Raji (cell line): Measurements from ENCODE around the gene CCDC141.

Experiments used
- POLR2A ChIP-seq: IDR thresholded peaks from 2 replicates; pipeline ENCODE4 v1.6.1; 2011; ENCODE audit warnings: low read depth, low read length, control low read depth; ENCODE audit not compliant: insufficient read depth

CCDC141 gene

DNA sequence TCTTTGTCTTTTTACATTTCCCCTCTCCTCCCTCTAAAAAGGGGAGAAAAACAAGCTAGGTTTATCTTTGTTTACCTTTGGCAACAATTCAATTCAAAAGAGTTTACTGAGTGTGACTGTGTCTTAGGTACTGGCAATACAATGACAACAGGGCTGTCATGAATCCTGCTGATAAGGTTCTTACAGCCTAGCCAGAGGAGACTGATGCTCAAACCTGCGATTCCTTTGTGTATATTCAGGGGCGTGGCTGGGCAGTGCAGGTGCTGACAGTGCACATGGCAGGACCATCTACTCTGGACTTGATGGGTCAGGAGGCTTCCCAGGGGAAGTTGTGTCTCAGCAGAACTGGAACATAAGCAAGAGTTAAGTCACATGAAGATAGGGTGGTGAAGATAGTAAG is 219.5 kb downstream of the CCDC141 start:
- TF ChIP-seq POLR2A: no peak

DNA sequence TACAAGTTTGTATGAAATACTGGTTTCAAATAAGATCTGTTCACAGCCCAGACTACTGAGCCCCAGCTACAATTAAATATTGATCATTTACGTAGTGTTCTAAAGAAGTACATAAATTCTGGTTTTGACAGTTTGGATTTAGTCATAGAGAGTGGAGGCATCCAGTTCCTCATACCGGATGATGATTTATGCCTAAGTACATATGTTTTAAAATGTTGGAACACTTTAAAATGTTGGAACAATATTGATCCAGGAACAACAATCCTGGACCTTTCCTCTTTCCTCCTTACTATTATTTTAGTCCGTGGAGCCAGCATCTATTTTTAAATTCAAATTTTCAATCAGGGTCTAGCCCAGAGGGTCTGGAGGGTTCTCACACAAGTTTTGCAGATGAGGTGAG is 220.0 kb downstream of the CCDC141 start:
- no peak for TF ChIP-seq POLR2A

DNA sequence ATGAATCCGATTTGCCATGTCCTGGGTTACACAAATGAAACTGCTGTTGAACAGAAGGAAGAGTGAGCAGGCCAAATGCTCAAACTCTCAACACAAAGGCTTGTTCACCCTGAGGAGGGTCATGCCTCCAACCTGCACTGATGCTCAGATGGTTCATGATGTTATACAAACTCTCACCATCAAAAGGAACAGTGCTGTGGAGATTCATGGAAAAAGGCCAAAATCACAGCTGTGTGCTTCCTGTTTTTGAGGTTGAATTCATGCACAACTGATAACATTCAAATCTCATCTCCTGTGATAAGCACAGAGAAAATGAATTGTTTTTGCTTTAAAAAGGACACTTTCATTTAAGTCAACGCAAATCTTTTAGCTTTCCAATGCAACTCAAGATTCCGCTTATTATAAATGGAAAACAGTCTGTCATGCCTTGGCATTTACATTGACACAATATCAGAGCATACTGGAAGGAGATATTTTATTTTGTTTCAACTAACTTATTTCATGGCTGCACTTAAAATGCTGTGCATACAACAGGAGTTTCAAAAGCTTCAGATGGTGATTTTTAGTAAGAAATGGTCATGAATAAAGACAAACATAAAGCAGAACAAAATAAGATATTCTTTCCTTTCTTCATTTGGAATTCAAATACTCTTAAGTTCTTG is 220.5 kb downstream of the CCDC141 start:
- TF ChIP-seq POLR2A: no peak

DNA sequence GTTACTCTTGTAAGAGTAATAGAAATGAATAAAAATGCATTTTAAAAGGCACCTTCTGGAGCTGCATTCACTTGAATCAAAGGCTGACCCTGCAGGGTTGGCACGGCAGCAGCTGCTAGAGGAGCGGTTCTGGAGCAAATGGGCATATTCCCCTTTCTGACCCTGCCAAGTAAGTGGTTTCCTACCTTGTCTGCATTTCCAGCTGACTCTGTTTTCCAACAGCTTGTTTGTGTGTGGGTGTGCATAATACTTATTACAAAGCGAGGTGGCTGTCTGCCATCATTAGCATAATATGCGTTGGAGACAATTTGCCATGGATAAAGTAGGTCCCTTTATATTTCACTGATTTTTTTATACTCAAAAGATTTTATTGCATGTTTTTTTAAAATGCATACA is 221.5 kb downstream of the CCDC141 start:
- TF ChIP-seq POLR2A: no peak

DNA sequence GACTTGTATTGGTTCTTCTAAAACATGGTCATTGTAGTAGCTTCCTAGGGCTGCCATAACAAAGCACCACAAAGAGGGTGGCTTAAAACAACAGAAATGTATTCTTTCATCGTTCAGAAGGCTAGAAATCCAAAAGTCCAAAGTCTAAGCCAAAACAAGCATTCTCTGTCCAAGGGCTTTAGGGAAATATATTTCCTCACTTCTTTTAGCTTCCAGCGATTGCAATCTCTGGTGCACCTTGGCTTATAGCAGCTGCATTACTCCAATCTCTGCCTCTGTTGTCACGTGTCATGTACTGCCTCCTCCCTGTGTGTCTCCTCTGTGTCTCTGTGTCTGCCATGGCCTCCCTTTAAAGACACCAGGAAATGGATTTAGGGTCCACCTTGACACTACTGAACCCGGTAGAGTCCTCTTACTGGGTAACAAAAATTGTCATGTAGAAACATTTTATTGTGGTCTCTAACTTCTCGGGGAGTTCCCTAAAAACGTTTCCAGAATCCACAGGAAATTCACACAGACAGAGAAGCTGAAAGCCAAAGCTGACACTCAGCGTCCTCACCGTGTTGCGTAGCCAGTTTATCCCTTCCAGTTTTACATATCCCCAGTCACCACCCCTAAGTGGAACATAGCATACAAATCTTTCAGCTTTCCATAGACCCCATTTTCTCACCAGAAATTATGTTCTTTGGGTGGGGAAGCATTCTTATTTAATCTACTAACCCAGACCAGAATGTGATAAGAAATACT is 222.0 kb downstream of the CCDC141 start:
- no peak for TF ChIP-seq POLR2A

DNA sequence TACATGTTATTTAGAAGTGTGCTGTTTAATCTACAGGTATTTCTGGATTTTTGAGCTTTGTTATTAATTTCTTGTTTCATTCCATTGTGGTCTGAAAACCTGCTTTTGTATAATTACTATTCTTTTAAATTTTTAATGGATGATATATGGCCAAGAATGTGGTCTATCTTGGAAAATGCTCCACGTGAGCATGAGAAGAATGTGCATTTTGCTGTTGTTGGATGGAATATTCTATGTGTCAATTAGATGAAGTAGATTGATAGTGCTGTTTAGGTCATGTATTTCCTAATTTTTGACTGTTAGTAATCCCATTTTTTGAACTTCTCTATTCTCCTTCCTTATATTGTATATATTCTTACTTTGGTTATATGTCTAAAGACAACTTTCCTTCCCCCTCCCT is 222.8 kb downstream of the CCDC141 start:
- no peak for TF ChIP-seq POLR2A

DNA sequence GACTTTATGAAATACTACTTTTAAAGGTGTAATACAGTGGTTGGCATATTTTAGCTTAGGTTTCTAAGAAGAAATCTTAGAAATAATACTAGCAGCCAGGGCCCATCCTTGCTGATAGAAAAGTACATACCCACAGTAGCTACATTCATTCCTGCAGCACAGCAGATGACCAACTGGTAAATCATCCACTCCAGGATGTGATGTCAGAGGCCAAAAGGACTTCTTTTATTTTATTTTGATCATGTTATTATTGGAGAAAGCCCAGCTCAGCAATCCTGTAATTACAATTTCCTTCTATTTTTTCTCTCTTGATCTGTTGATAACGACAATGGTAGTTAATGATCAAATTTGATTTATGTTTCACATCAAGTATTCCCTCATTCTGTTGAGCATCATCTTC is 224.8 kb downstream of the CCDC141 start:
- no peak for TF ChIP-seq POLR2A

DNA sequence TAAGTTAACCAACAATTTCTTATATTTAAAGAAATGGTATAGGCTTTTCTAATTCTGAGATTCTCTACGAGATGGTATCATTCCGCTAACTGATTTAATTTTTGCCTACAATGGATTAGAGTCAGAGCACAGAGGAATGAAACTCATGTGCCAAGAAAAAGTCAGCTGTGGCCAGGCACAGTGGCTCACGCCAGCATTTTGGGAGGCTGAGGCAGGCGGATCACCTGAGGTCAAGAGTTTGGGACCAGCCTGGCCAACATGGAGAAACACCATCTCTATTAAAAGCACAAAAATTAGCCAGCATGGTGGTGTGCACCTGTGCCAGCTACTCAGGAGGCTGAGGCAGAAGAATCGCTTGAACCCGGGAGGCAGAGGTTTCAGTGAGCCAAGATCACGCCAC is 225.8 kb downstream of the CCDC141 start:
- TF ChIP-seq POLR2A: no peak

DNA sequence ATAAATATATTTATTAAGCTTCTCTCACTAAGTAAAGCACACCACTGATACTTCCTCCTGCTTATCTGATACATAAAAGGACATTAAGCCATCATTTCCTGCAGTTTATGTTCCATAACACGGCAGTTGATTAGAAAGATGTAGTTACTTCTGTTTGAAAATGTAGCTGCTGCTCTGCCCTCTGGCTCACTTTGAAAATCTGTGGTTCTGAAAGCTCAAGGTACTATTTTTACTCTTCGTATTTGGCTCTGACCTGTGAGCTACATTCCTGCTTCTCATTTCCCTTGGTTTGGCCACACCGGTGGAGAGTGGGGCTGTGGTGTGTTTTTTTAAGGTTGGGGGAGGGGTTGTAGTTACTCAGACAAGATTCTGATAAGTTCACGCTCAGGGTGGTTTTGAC is 229.9 kb downstream of the CCDC141 start:
- no peak for TF ChIP-seq POLR2A

DNA sequence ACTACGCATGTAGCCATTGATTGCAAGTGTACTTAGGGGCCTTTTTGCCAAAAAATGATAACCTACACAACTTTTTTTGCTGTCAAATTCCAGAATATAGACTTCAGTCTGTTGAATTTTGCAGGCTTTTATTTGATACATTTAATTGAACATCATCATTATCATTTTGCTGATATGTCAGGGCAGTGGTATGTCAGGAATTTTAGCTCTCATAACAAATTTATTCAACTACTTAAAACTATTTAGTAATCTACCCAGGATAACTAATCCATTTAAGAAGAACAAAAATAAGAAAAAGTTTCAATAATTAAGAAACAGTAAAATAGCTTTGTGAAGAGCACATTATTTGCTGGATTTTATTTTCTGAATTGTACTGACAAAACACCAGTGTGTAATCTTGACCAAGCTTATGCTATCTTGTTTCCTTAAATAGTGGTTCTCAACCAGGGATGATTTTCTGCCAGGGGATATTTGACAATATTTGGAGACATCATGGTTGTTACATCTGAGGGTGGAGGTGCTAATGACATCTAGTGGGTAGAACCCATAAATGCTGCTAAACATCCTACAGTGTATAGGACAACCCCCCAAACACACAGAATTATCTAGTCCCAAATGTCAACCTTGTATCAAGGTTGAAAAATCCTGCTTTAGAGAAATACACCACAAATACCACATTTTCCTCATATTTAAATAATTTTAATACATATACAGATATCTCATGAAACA is 230.6 kb downstream of the CCDC141 start:
- no peak for TF ChIP-seq POLR2A

DNA sequence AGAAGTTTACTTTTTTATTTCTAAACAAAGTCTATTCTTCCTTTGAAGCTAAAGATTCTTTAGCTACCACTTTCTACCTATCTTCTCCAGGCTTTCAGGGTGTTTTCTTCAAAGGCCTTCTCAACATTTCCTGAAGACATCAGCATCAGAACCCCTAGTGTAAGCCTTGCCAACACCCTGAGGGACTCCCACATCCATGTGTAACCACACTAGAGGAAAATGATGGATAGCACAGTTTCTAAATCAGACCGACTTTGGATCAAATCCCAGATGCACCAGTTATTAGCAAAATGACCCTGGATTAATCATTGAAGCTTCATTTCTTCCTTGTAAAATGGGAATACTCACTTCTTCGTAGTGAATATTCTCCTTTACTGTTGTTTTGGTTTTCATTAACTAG is 238.0 kb downstream of the CCDC141 start:
- no peak for TF ChIP-seq POLR2A

DNA sequence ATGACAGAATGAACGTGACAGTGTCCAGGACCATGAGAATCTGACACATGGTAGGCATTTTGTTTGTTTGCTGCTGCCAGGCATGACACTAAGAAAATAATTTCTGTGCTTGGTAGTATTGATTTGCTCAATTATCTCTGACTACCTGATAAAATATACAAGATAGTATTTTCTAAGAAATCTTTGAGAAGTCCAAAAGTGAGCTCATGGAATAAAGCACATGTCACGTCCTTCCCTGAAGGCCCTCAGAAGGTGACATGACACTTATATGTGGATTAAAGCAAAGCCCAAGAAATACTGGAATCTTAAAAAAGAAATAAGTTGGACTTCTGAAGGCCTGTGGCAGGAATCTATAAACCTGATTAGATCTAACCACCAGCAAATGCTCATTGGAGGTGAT is 238.9 kb downstream of the CCDC141 start:
- TF ChIP-seq POLR2A: no peak

DNA sequence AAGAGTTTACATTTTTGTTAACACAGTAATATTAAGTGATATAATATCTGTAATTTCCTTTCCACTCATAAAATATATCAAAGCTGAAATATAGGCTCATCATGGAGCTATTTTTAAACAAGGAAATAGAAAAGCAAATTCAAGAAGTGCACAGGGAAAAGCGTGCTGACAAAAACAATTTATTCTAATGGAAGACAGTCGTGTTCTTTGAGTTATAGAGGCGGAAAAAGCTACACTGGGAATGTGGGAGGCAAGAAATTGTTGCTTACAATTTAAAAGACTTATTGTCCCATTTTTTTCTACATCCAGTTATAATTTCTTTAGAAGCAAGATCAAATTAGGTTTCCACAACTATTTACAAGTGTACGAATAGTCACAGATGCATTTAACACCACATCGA is 239.5 kb downstream of the CCDC141 start:
- TF ChIP-seq POLR2A: no peak

DNA sequence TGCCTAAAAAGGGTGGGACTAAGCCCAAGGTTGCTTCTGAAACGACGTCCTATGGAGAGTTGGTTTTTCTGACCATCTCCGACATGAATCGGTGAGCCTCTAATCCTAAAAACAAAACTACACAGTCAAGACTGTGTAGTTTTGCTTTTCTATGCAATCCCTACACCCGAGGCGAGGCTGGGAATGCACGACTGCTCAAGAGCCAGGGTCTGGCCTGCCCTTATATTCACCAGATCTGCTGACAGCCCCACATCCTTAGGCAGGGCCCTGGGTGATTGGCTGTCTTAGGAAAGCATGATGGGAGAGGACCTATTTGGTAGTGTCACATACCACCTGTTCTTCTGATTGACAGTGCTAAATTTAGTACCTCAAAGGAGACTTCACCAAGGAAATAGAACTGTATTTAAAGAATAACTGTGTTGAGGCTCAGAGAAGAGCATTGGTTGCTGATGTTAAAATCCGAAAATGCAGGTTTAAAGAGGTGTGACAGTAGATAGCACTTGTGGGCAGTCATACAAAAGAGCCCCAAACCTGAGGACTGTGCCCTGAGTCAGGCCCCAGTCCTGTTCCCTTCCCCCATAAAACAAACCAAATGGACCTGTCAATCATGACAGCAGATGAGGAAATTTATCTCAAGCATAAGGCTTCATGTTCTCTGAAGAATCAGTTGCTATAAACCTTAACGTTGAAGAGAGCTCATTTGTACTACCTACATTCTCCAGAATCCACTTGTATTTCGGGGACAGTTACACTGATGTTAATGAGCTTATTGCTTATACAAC is 242.5 kb downstream of the CCDC141 start, which contains the start of gene TTN:
Gene TTN, minus strand, starts transcription at position 197 of the 782 bp plus-strand sequence. CDS start 2,781 bp downstream, outside the sequence.
- no peak for TF ChIP-seq POLR2A

DNA sequence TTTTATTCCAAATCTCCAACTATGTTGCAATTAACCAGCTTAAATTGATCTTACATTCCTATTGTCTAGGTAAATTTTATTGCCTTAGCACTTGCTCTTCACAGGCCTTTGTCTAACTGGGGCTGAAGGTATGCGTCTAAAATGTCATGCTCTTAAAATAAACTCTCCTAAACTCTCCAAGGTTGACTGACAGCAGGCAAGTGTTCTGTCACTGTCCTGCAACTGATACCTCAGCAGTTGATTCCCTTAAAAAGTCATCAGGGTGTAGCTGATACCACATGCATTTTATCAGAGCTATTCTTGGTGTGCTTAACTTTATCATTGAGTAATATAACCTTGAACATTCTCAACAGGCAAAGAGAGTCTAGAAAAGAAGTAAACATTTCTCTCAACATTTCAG is 243.4 kb downstream of the CCDC141 start:
- TF ChIP-seq POLR2A: no peak
